Stimulated activated naive B cell treated with anti-CD40 and anti-IgM and Interleukin-4, amounts not matched to agents 10 μg/mL and 1 μg/mL and 100 μg/mL, for 72 hours (primary cell): ENCODE measurements around the gene ENTPD3.
"Not testable (repeated sequence)": the region's sequence is repeated elsewhere in the genome, so short reads cannot be mapped to it uniquely, and the experiment has no call there.

Experiments used
- ATAC-seq, 2 donors: fragments of 150-1000 bp; cut with Tn5 transposase; replicated peaks; 2 replicates each; pipeline ENCODE4 v1.10.0; 2021; ENCODE audit warnings: moderate library complexity in 1 of 2
- DNase-seq: peaks from one replicate; pipeline ENCODE4 v3.0.0; 2021
- H3K27ac Mint-ChIP-seq: one replicate; pipeline ENCODE4 v1.8.0; 2022; ENCODE audit warnings: mild to moderate bottlenecking, mixed read lengths
- H3K27me3 Mint-ChIP-seq, 2 donors: one replicate each; pipeline ENCODE4 v1.8.0; 2022; ENCODE audit warnings: mixed read lengths in 2 of 2
- H3K36me3 Mint-ChIP-seq, 2 donors: one replicate each; pipeline ENCODE4 v1.8.0; 2022; ENCODE audit warnings: mixed read lengths in 2 of 2, mild to moderate bottlenecking in 1 of 2
- H3K4me1 Mint-ChIP-seq, 2 donors: one replicate each; pipeline ENCODE4 v1.8.0; 2022; ENCODE audit warnings: mixed read lengths in 2 of 2, mild to moderate bottlenecking in 1 of 2
- H3K4me3 Mint-ChIP-seq, 2 donors: one replicate each; pipeline ENCODE4 v1.8.0; 2022; ENCODE audit warnings: mild to moderate bottlenecking in 2 of 2, mixed read lengths in 2 of 2, moderate library complexity in 1 of 2
- H3K9me3 Mint-ChIP-seq, 2 donors: one replicate each; pipeline ENCODE4 v1.8.0; 2022; ENCODE audit warnings: mixed read lengths in 2 of 2, mild to moderate bottlenecking in 1 of 2

Gene ENTPD3

DNA sequence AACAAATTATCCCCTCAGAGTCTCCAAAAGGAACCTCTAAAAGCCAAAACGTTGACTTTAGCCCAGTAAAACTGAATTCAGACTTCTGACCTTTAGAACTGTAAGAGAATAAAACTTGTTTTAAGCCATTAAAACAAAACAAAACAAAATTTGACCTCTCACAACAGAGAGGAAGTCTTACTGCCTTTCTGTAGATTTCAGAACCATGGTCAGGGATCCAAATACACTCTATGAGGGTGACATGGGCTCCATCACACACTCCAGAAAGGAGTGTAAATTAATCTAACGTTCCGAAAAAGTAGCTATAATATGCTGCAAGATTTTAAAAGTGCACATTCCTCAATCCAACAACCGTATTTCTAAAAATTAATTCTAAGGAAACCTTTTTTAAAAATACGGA is 50.9 kb downstream of the ENTPD3 start:
- H3K27me3 Mint-ChIP-seq = no peaks in the 10 kb centered on the region
- peaks cover 9 to 20% of the 10 kb centered on the region in 2 donors for H3K36me3 Mint-ChIP-seq
- DNase-seq (no peak), ATAC-seq (no peak)
- H3K27ac Mint-ChIP-seq = no peak overlapping the region
- H3K9me3 Mint-ChIP-seq = no peaks in the 10 kb centered on the region
- no peaks in the 10 kb centered on the region for H3K4me1 Mint-ChIP-seq
- no peak overlapping the region for H3K4me3 Mint-ChIP-seq

- ATAC-seq = no peak
- no peak overlapping the region for H3K4me3 Mint-ChIP-seq
- no peaks in the 10 kb centered on the region for H3K9me3 Mint-ChIP-seq
- no peaks in the 10 kb centered on the region for H3K4me1 Mint-ChIP-seq
- H3K36me3 Mint-ChIP-seq = peaks cover 10 to 21% of the 10 kb centered on the region in 2 donors
- DNase-seq = no peak
- H3K27me3 Mint-ChIP-seq = no peaks in the 10 kb centered on the region
- no peak overlapping the region for H3K27ac Mint-ChIP-seq
Observed at GRCh38 chr3:40445062-40445461, 58.1 kb downstream of the ENTPD3 start.

- H3K4me1 Mint-ChIP-seq = no peaks in the 10 kb centered on the region
- no peaks in the 10 kb centered on the region for H3K27me3 Mint-ChIP-seq
- ATAC-seq (no peak), DNase-seq (no peak)
- peaks cover 8 to 16% of the 10 kb centered on the region in 2 donors for H3K36me3 Mint-ChIP-seq
- H3K4me3 Mint-ChIP-seq = no peak overlapping the region
- H3K27ac Mint-ChIP-seq = no peak overlapping the region
- H3K9me3 Mint-ChIP-seq = no peaks in the 10 kb centered on the region
Observed at GRCh38 chr3:40445880-40446279, 58.9 kb downstream of the ENTPD3 start.

- DNase-seq (no peak), ATAC-seq (no peak)
- Mint-ChIP-seq H3K9me3 (no peaks in the 10 kb centered on the region), H3K36me3 (peaks cover 10 to 20% of the 10 kb centered on the region in 2 donors), H3K27me3 (no peaks in the 10 kb centered on the region), H3K4me3 (no peak overlapping the region), H3K27ac (no peak overlapping the region), H3K4me1 (peaks cover 9 to 24% of the 10 kb centered on the region in 2 donors)
Observed at GRCh38 chr3:40450438-40450837, 63.5 kb downstream of the ENTPD3 start.

DNA sequence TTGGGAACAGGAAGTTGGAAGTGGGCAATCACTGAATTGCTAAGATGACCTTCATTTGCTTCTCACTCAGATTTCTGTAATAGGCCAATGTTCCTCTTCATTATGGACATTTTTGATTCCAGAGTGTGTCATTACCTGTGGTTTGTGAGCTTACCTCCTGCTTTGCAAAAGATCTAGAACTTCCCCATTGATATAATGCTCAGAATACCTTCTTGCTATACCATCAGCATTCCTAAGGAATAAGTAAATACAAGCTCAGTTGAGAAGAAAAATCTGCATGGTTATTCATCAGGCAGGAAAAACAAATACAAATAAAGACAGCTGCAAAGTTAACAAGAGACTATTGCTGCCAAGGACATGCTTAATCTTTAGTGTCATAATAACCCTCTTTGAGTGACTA is 64.6 kb downstream of the ENTPD3 start:
- Mint-ChIP-seq H3K4me3 (no peak overlapping the region), H3K27ac (no peak overlapping the region), H3K9me3 (peaks cover 0 to 2% of the 10 kb centered on the region in 2 donors), H3K4me1 (peaks cover 9 to 34% of the 10 kb centered on the region in 2 donors), H3K36me3 (peaks cover 8 to 14% of the 10 kb centered on the region in 2 donors), H3K27me3 (no peaks in the 10 kb centered on the region)
- ATAC-seq (no peak), DNase-seq (no peak)

DNA sequence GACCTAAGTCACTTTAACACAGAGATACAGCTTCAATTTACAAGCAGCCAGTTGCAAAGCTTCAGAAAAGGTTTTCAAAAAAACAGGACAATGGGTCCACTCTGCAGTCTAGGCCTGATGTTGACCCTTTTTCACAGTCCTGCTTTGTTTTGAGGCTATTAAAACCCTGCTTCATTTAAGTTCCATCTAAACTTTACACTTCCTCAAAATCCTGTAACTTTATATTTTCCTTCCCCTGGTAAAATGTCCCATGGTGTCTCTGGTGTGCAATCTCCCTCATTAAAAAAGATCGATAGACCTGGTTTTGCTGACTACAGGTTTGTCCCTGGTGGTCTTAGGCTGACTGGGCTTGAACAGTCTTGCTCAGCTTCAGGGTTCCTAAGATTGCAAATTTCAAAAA is 65.1 kb downstream of the ENTPD3 start:
- Mint-ChIP-seq H3K36me3 (peaks cover 8 to 19% of the 10 kb centered on the region in 2 donors), H3K27ac (peak overlapping the region; percentile 98), H3K4me1 (peaks cover 9 to 34% of the 10 kb centered on the region in 2 donors), H3K4me3 (peak overlapping the region; percentile 97 to 99), H3K27me3 (no peaks in the 10 kb centered on the region), H3K9me3 (peaks cover 0 to 2% of the 10 kb centered on the region in 2 donors)
- ATAC-seq (no peak), DNase-seq (no peak)

- peaks cover 9 to 34% of the 10 kb centered on the region in 2 donors for H3K4me1 Mint-ChIP-seq
- DNase-seq = no peak
- peaks cover 0 to 2% of the 10 kb centered on the region in 2 donors for H3K9me3 Mint-ChIP-seq
- peak overlapping the region; percentile 97 to 99 for H3K4me3 Mint-ChIP-seq
- peak overlapping the region; percentile 98 for H3K27ac Mint-ChIP-seq
- H3K36me3 Mint-ChIP-seq = peaks cover 9 to 18% of the 10 kb centered on the region in 2 donors
- ATAC-seq = no peak
- H3K27me3 Mint-ChIP-seq = no peaks in the 10 kb centered on the region
Observed at GRCh38 chr3:40452562-40452875, 65.5 kb downstream of the ENTPD3 start.

- DNase-seq (peak; percentile 96), ATAC-seq (peak; percentile 92 to 94)
- Mint-ChIP-seq H3K4me3 (peak overlapping the region; percentile 97 to 99), H3K27me3 (no peaks in the 10 kb centered on the region), H3K9me3 (peaks cover 0 to 2% of the 10 kb centered on the region in 2 donors), H3K36me3 (peaks cover 15 to 21% of the 10 kb centered on the region in 2 donors), H3K4me1 (peaks cover 11 to 39% of the 10 kb centered on the region in 2 donors), H3K27ac (peak overlapping the region; percentile 98)
Observed at GRCh38 chr3:40452876-40453730, 66.1 kb downstream of the ENTPD3 start.

- ATAC-seq = no peak
- Mint-ChIP-seq H3K4me3 (peak overlapping the region; percentile 97 to 99), H3K4me1 (peaks cover 15 to 47% of the 10 kb centered on the region in 2 donors)
Observed at GRCh38 chr3:40453933-40454332, 66.9 kb downstream of the ENTPD3 start.

GRCh38 chr3:40455328-40455727 is 68.3 kb downstream of the ENTPD3 start:
- H3K9me3 Mint-ChIP-seq = peaks cover 0 to 2% of the 10 kb centered on the region in 2 donors
- H3K36me3 Mint-ChIP-seq = peaks cover 21 to 31% of the 10 kb centered on the region in 2 donors
- no peaks in the 10 kb centered on the region for H3K27me3 Mint-ChIP-seq
- no peak for ATAC-seq
- DNase-seq = no peak
- peaks cover 16 to 47% of the 10 kb centered on the region in 2 donors for H3K4me1 Mint-ChIP-seq
- H3K4me3 Mint-ChIP-seq = peak overlapping the region in 1 of 2 donors; percentile 87
- H3K27ac Mint-ChIP-seq = peak overlapping the region; percentile 56

More at GRCh38 chr3:40453933-40454332, 66.9 kb downstream of the ENTPD3 start:
- DNase-seq = no peak
- Mint-ChIP-seq H3K36me3 (peaks cover 23 to 29% of the 10 kb centered on the region in 2 donors), H3K9me3 (peaks cover 0 to 2% of the 10 kb centered on the region in 2 donors), H3K27me3 (no peaks in the 10 kb centered on the region), H3K27ac (peak overlapping the region; percentile 98)

GRCh38 chr3:40456279-40456939 is 69.4 kb downstream of the ENTPD3 start:
- H3K27ac Mint-ChIP-seq = peak overlapping the region; percentile 93
- ATAC-seq (no peak), DNase-seq (no peak)
- peaks cover 24 to 36% of the 10 kb centered on the region in 2 donors for H3K36me3 Mint-ChIP-seq
- peaks cover 0 to 2% of the 10 kb centered on the region in 2 donors for H3K9me3 Mint-ChIP-seq
- peaks cover 17 to 47% of the 10 kb centered on the region in 2 donors for H3K4me1 Mint-ChIP-seq
- H3K27me3 Mint-ChIP-seq = no peaks in the 10 kb centered on the region
- peak overlapping the region; percentile 85 to 87 for H3K4me3 Mint-ChIP-seq

GRCh38 chr3:40456940-40457823 is 70.2 kb downstream of the ENTPD3 start, which contains the start of gene RPL14:
TSS of gene RPL14 (plus strand) at chr3:40457339. CDS start at chr3:40457472, 133 bp downstream.
- Mint-ChIP-seq H3K4me1 (peaks cover 15 to 44% of the 10 kb centered on the region in 2 donors), H3K27me3 (no peaks in the 10 kb centered on the region), H3K36me3 (peaks cover 27 to 40% of the 10 kb centered on the region in 2 donors), H3K27ac (peak within 1 kb of the TSS; percentile 93), H3K4me3 (peak within 1 kb of the TSS; percentile 85 to 87), H3K9me3 (peaks cover 0 to 2% of the 10 kb centered on the region in 2 donors)
- ATAC-seq (peak; percentile 76 to 77), DNase-seq (peak; percentile 91)

GRCh38 chr3:40458473-40458872 is 71.5 kb downstream of the ENTPD3 start:
- peaks cover 9 to 34% of the 10 kb centered on the region in 2 donors for H3K4me1 Mint-ChIP-seq
- H3K4me3 Mint-ChIP-seq = peak overlapping the region; percentile 85 to 87
- peaks cover 34 to 50% of the 10 kb centered on the region in 2 donors for H3K36me3 Mint-ChIP-seq
- H3K9me3 Mint-ChIP-seq = peaks cover 0 to 2% of the 10 kb centered on the region in 2 donors
- ATAC-seq (no peak), DNase-seq (no peak)
- no peaks in the 10 kb centered on the region for H3K27me3 Mint-ChIP-seq
- peak overlapping the region; percentile 93 for H3K27ac Mint-ChIP-seq

- Mint-ChIP-seq H3K4me1 (peaks cover 21 to 36% of the 10 kb centered on the region in 2 donors), H3K27ac (peak overlapping the region; percentile 25), H3K36me3 (peaks cover 50 to 66% of the 10 kb centered on the region in 2 donors)
- not testable (repeated sequence) for ATAC-seq, H3K27me3 Mint-ChIP-seq, DNase-seq, H3K9me3 Mint-ChIP-seq, H3K4me3 Mint-ChIP-seq
Observed at GRCh38 chr3:40460481-40460880, 73.5 kb downstream of the ENTPD3 start.
